Ovary (tissue), 9 donors: ENCODE measurements around the gene INPP5A. TPM values are rescaled to one million over a fixed set of nuclear protein-coding genes. Genes with fewer than 3 reads are reported as not detected.

Experiments used
- DNase-seq, 5 donors: peaks; one replicate each; pipeline ENCODE4 v3.0.0-alpha.2; 2019 to 2020
- H3K27ac ChIP-seq, 2 donors: fragments of 200-600 bp; one replicate each; pipeline versions ENCODE4 v1.5.1 to v1.8.0; 2019 to 2022
- H3K27me3 ChIP-seq: fragments of 200-600 bp; one replicate; pipeline ENCODE4 v1.8.0; 2022
- H3K36me3 ChIP-seq: fragments of 200-600 bp; sonication (generic); one replicate; pipeline ENCODE4 v1.5.1; 2019
- H3K4me1 ChIP-seq: one replicate; pipeline ENCODE4 v1.8.1; 2013; ENCODE audit warnings: mild to moderate bottlenecking, moderate library complexity; ENCODE audit not compliant: insufficient read depth
- H3K4me3 ChIP-seq: fragments of 200-600 bp; sonication (generic); one replicate; pipeline ENCODE4 v1.5.1; 2017
- H3K9me3 ChIP-seq, 2 donors: fragments of 200-600 bp in 1 of 2; sonication (generic) in 1 of 2; one replicate each; pipeline versions ENCODE4 v1.5.1 to v1.8.1; 2013 to 2019; ENCODE audit warnings: mild to moderate bottlenecking in 1 of 2, moderate library complexity in 1 of 2
- CTCF ChIP-seq, 3 donors: fragments of 450-650 bp in 2 of 3; fragments of 200-600 bp in 1 of 3; IDR thresholded peaks; one replicate each; pipeline versions ENCODE4 v1.5.1 to v1.8.0; 2016 to 2022; ENCODE audit warnings: antibody characterized with exemption in 3 of 3, mild to moderate bottlenecking in 1 of 3
- EP300 ChIP-seq: sonication (generic); formaldehyde crosslinking; IDR thresholded peaks from one replicate; pipeline ENCODE4 v1.6.1; 2017; ENCODE audit warnings: antibody characterized with exemption
- POLR2A ChIP-seq: fragments of 450-650 bp; IDR thresholded peaks from one replicate; pipeline ENCODE4 v1.6.1; 2017; ENCODE audit warnings: antibody characterized with exemption, mild to moderate bottlenecking, moderate library complexity
- WGBS, 3 donors: extraction: QIAGEN DNeasy Blood & Tissue Kit in 1 of 3; methylation state at CpG; one replicate each; pipeline versions ENCODE4 v1.1.5 to v1.1.7; 2013 to 2017; 5-methylcytosine and 5-hydroxymethylcytosine counted together
- intact Hi-C, 4 donors: fragments of 100-400 bp; cut with DNase I; formaldehyde crosslinking; loops; one replicate each; pipeline versions ENCODE4 v1.11.0 to v1.15.1; 2022 to 2023
- polyA plus RNA-seq, 2 donors: library from polyadenylated mRNA; stranded (reverse); fragments of 200-250 nt in 1 of 2; fragments of 350-450 nt in 1 of 2; fragmentation: Illumina TruSeq in 1 of 2; extraction: RNeasy Lipid Tissue Mini Kit (QIAGEN cat#74804) in 1 of 2; gene quantifications; one replicate each; pipeline ENCODE4 v1.2.3, GENCODE V29; 2013 to 2014
- total RNA-seq, 7 donors: library from RNA; depleted of rRNA in 2 of 7; stranded (reverse); fragments of >200 nt in 2 of 7; fragmentation: NEBNext Ultra II Directional in 3 of 7; extraction: Animal tissue kit (Norgen Biotek cat#: 25700) in 3 of 7; gene quantifications; one replicate each; pipeline versions ENCODE4 v1.1.0 to v1.2.4, GENCODE V29; 2016 to 2023
- donor health status: DM: no; HTN: no; CAD: no; lungs with moderate emphysema.
- donor health status: DM: no; HTN: no; CAD: no.
- donor health status: Bipolar disorder and iron deficiency.
- donor health status: DM: yes; HTN: yes; CAD: no.
- donor health status: DM: no; HTN: no; CAD: no.
- donor health status: DM: yes; HTN: yes; CAD: no.

The INPP5A gene
- total and polyA plus RNA-seq, 9 donors, result 19.8 to 41.2 (median 35.3) TPM

GRCh38 chr10:132630156-132630555, 92.6 kb downstream of the INPP5A start:
- H3K9me3 ChIP-seq, result no peaks in the 10 kb centered on the region
- no peak overlapping the region for H3K4me3 ChIP-seq
- H3K27ac ChIP-seq, result no peak overlapping the region
- peaks cover 47% of the 10 kb centered on the region for H3K4me1 ChIP-seq
- TF ChIP-seq CTCF (IDR thresholded peaks at IDR 0.05), result no peak
- TF ChIP-seq EP300, result no peak
- peak in 2 of 5 donors; percentile 20 to 24 for DNase-seq
- H3K36me3 ChIP-seq, result no peaks in the 10 kb centered on the region
- intact Hi-C loops, result loop anchor here in 3 of 4 donors (5.0 kb wide), 2 partner anchors 93 to 238 kb away; partner anchors contain the start of gene INPP5A (in 3 of the 3)
- no peaks in the 10 kb centered on the region for H3K27me3 ChIP-seq
- 89 to 91% (median 90%) methylated on average over 5 of the region's 5 CpGs for WGBS, 3 donors

- H3K4me3 ChIP-seq, result no peak overlapping the region
- no peaks in the 10 kb centered on the region for H3K27me3 ChIP-seq
- H3K4me1 ChIP-seq, result peaks cover 44% of the 10 kb centered on the region
- intact Hi-C loops, result loop anchor here in 3 of 4 donors (5.0 kb wide), 2 partner anchors 94 to 239 kb away; partner anchors contain the start of gene INPP5A (in 3 of the 3)
- H3K9me3 ChIP-seq, result no peaks in the 10 kb centered on the region
- peak; percentile 71 to 81 (median 73) for DNase-seq
- peak overlapping the region; percentile 71 to 93 for H3K27ac ChIP-seq
- 69 to 75% (median 73%) methylated on average over 19 to 24 of the region's 24 CpGs for WGBS, 3 donors
- TF ChIP-seq CTCF (IDR thresholded peaks at IDR 0.05) (no peak), POLR2A (no peak), EP300 (no peak)
- H3K36me3 ChIP-seq, result no peaks in the 10 kb centered on the region
Measured at GRCh38 chr10:132630666-132631337, 93.2 kb downstream of the INPP5A start.

- TF ChIP-seq CTCF (IDR thresholded peaks at IDR 0.05) (no peak), POLR2A (no peak), EP300 (no peak)
- WGBS, 3 donors, result 13 to 20% (median 20%) methylated on average over 18 of the region's 18 CpGs
- Histone ChIP-seq H3K4me3 (no peak overlapping the region), H3K27me3 (no peaks in the 10 kb centered on the region), H3K36me3 (no peaks in the 10 kb centered on the region), H3K4me1 (peaks cover 42% of the 10 kb centered on the region), H3K9me3 (no peaks in the 10 kb centered on the region), H3K27ac (peak overlapping the region; percentile 71 to 93)
- intact Hi-C loops, result loop anchor here in 3 of 4 donors (5.0 kb wide), 2 partner anchors 94 to 239 kb away; partner anchors contain the start of gene INPP5A (in 3 of the 3)
- DNase-seq, result peak; percentile 81 to 87 (median 83)
Measured at GRCh38 chr10:132631338-132631735, 93.8 kb downstream of the INPP5A start.

GRCh38 chr10:132632091-132632561, 94.5 kb downstream of the INPP5A start:
- intact Hi-C loops, result loop anchor here in 3 of 4 donors (5.0 kb wide), 2 partner anchors 95 to 240 kb away; partner anchors contain the start of gene INPP5A (in 3 of the 3)
- peak in 2 of 5 donors; percentile 49 to 51 for DNase-seq
- no peak for TF ChIP-seq POLR2A
- no peak for TF ChIP-seq EP300
- TF ChIP-seq CTCF (IDR thresholded peaks at IDR 0.05), result no peak
- 85 to 87% (median 86%) methylated on average over 12 to 13 of the region's 13 CpGs for whole genome bisulfite sequencing, 3 donors
- Histone ChIP-seq H3K4me1 (peaks cover 42% of the 10 kb centered on the region), H3K9me3 (no peaks in the 10 kb centered on the region), H3K27me3 (no peaks in the 10 kb centered on the region), H3K27ac (peak overlapping the region in 1 of 2 donors; percentile 93), H3K36me3 (no peaks in the 10 kb centered on the region), H3K4me3 (no peak overlapping the region)
